Sigmoid colon (tissue), 7 donors: ENCODE results near the gene ZNF460. TPM values are rescaled to one million over a fixed set of nuclear protein-coding genes. Genes with fewer than 3 reads are reported as not detected.

ENCODE experiments used
- DNase-seq: peaks from one replicate; pipeline ENCODE4 v3.0.0-alpha.2; 2019
- H3K27ac ChIP-seq, 4 donors: fragments of 200-600 bp; sonication (generic); one replicate each; pipeline ENCODE4 v1.5.1; 2016 to 2019; ENCODE audit warnings: mild to moderate bottlenecking in 1 of 4
- H3K27me3 ChIP-seq, 3 donors: fragments of 200-600 bp; sonication (generic); one replicate each; pipeline ENCODE4 v1.5.1; 2019; ENCODE audit warnings: mild to moderate bottlenecking in 1 of 3
- H3K36me3 ChIP-seq, 4 donors: fragments of 200-600 bp; sonication (generic); one replicate each; pipeline ENCODE4 v1.5.1; 2016 to 2019
- H3K4me1 ChIP-seq, 4 donors: fragments of 200-600 bp; sonication (generic); one replicate each; pipeline ENCODE4 v1.5.1; 2017 to 2019
- H3K4me3 ChIP-seq, 4 donors: fragments of 200-600 bp; sonication (generic); one replicate each; pipeline ENCODE4 v1.5.1; 2017 to 2019; ENCODE audit warnings: mild to moderate bottlenecking in 2 of 4, moderate library complexity in 1 of 4
- H3K9me3 ChIP-seq, 4 donors: fragments of 200-600 bp in 3 of 4; sonication (generic) in 3 of 4; one replicate each; pipeline versions ENCODE4 v1.5.1 to v1.6.1; 2013 to 2019
- CTCF ChIP-seq, 4 experiments: fragments of 450-650 bp in 3 of 4; fragments of 200-600 bp in 1 of 4; IDR thresholded peaks; one replicate each; pipeline ENCODE4 v1.5.1; 2016 to 2019; ENCODE audit warnings: antibody characterized with exemption in 4 of 4, mild to moderate bottlenecking in 3 of 4, moderate library complexity in 2 of 4
- EP300 ChIP-seq, 4 donors: sonication (generic); formaldehyde crosslinking; IDR thresholded peaks; one replicate each; pipeline ENCODE4 v1.6.1; 2017; ENCODE audit warnings: antibody characterized with exemption in 4 of 4
- POLR2A ChIP-seq, 2 donors: fragments of 450-650 bp; IDR thresholded peaks; one replicate each; pipeline ENCODE4 v1.6.1; 2016; ENCODE audit warnings: antibody characterized with exemption in 2 of 2, mild to moderate bottlenecking in 2 of 2, moderate library complexity in 2 of 2
- POLR2AphosphoS5 ChIP-seq, 4 donors: sonication (generic); formaldehyde crosslinking; IDR thresholded peaks; one replicate each; pipeline ENCODE4 v1.6.1; 2017; ENCODE audit warnings: antibody characterized with exemption in 4 of 4
- WGBS, 2 donors: extraction: QIAGEN DNeasy Blood & Tissue Kit; methylation state at CpG; one replicate each; pipeline ENCODE4 v1.1.7; 2013; 5-methylcytosine and 5-hydroxymethylcytosine counted together
- intact Hi-C: fragments of 100-400 bp; cut with DNase I; formaldehyde crosslinking; loops from one replicate; pipeline ENCODE4 v1.15.1; 2023
- polyA plus RNA-seq, 3 donors: library from polyadenylated mRNA; stranded (reverse); fragments of 200-250 nt; gene quantifications; one replicate each; pipeline ENCODE4 v1.2.3, GENCODE V29; 2013
- total RNA-seq, 4 donors: library from RNA; depleted of rRNA; stranded (reverse); fragments of >200 nt; gene quantifications; one replicate each; pipeline ENCODE4 v1.1.0, GENCODE V29; 2016
- donor health status: healthy with polysubstance abuse.
- donor health status: Bipolar disorder and iron deficiency.
- donor health status: healthy.

Gene ZNF460
- total and polyA plus RNA-seq, 7 donors, result 0.69 to 95.2 (median 48.8) TPM; not detected in 1

- Histone ChIP-seq H3K27me3 (no peaks in the 10 kb centered on the region), H3K9me3 (peaks cover 0 to 3% (median under 1%) of the 10 kb centered on the region in 4 donors), H3K4me1 (peaks cover 0 to 24% (median 15%) of the 10 kb centered on the region in 4 donors), H3K27ac (peak overlapping the region; percentile 83 to 92 (median 85)), H3K4me3 (peak overlapping the region; percentile 64 to 94 (median 68)), H3K36me3 (peaks cover 11 to 20% (median 16%) of the 10 kb centered on the region in 4 donors)
- TF ChIP-seq POLR2AphosphoS5 (IDR thresholded peaks at IDR 0.05), result no peak
- no peak for TF ChIP-seq CTCF (IDR thresholded peaks at IDR 0.05)
- no peak for TF ChIP-seq EP300 (IDR thresholded peaks at IDR 0.05)
- no peak for TF ChIP-seq POLR2A (IDR thresholded peaks at IDR 0.05)
- intact Hi-C loops, result loop anchor here (2.0 to 5.0 kb wide), 2 partner anchors 39 to 42 kb away; partner anchors contain the start of genes TRAPPC2B, ZNF460 and ZNF547
- WGBS, 2 donors, result 0% methylated on average over 1 of the region's 1 CpG
- no peak for DNase-seq
Measured at GRCh38 chr19:57319869-57320179, 39.5 kb downstream of the ZNF460 start.

- Histone ChIP-seq H3K27me3 (no peaks in the 10 kb centered on the region), H3K27ac (peak within 1 kb of the TSS; percentile 83 to 92 (median 85)), H3K9me3 (peaks cover 0 to 7% (median 2%) of the 10 kb centered on the region in 4 donors), H3K4me3 (peak within 1 kb of the TSS; percentile 64 to 94 (median 68)), H3K4me1 (peaks cover 0 to 24% (median 15%) of the 10 kb centered on the region in 4 donors), H3K36me3 (peaks cover 11 to 26% (median 22%) of the 10 kb centered on the region in 4 donors)
- intact Hi-C loops, result loop anchor here (2.0 to 5.0 kb wide), 2 partner anchors 40 to 42 kb away; partner anchors contain the start of genes TRAPPC2B, ZNF460 and ZNF547
- peak; percentile 98 for DNase-seq
- WGBS, 2 donors, result 1 to 2% methylated on average over 71 of the region's 71 CpGs
- TF ChIP-seq POLR2A (IDR thresholded peaks at IDR 0.05) (peak; percentile 44 to 65), POLR2AphosphoS5 (IDR thresholded peaks at IDR 0.05) (peak; percentile 73 to 92 (median 90)), CTCF (IDR thresholded peaks at IDR 0.05) (no peak), EP300 (IDR thresholded peaks at IDR 0.05) (no peak)
Measured at GRCh38 chr19:57320180-57321084, 40.1 kb downstream of the ZNF460 start, which contains the start of gene ZNF543. TSS of gene ZNF543 (plus strand) at chr19:57320472. CDS start at chr19:57320854, 382 bp downstream.

- Histone ChIP-seq H3K27ac (peak overlapping the region; percentile 83 to 92 (median 85)), H3K27me3 (no peaks in the 10 kb centered on the region), H3K4me1 (peaks cover 0 to 24% (median 15%) of the 10 kb centered on the region in 4 donors), H3K36me3 (peaks cover 11 to 33% (median 28%) of the 10 kb centered on the region in 4 donors), H3K4me3 (peak overlapping the region; percentile 64 to 94 (median 68)), H3K9me3 (peaks cover 0 to 8% (median 4%) of the 10 kb centered on the region in 4 donors)
- 41 to 53% methylated on average over 8 of the region's 8 CpGs for WGBS, 2 donors
- no peak for DNase-seq
- intact Hi-C loops, result loop anchor here (2.0 to 5.0 kb wide), 2 partner anchors 40 to 41 kb away; partner anchors contain the start of genes TRAPPC2B, ZNF460 and ZNF547
- TF ChIP-seq CTCF (IDR thresholded peaks at IDR 0.05) (no peak), EP300 (IDR thresholded peaks at IDR 0.05) (no peak)
Measured at GRCh38 chr19:57321116-57321515, 40.8 kb downstream of the ZNF460 start.

- H3K27ac ChIP-seq, result peak overlapping the region in 1 of 4 donors; percentile 92
- H3K4me3 ChIP-seq, result peak overlapping the region in 2 of 4 donors; percentile 69 to 94
Measured at GRCh38 chr19:57321751-57322150, 41.5 kb downstream of the ZNF460 start.

More at GRCh38 chr19:57321751-57322150, 41.5 kb downstream of the ZNF460 start:
- TF ChIP-seq CTCF (IDR thresholded peaks at IDR 0.05) (no peak), EP300 (IDR thresholded peaks at IDR 0.05) (no peak), POLR2AphosphoS5 (IDR thresholded peaks at IDR 0.05) (no peak), POLR2A (IDR thresholded peaks at IDR 0.05) (no peak)
- H3K9me3 ChIP-seq, result peaks cover 3 to 8% (median 5%) of the 10 kb centered on the region in 4 donors
- DNase-seq, result no peak
- H3K27me3 ChIP-seq, result no peaks in the 10 kb centered on the region
- WGBS, 2 donors, result 61 to 89% methylated on average over 3 of the region's 3 CpGs
- H3K4me1 ChIP-seq, result peaks cover 0 to 24% (median 15%) of the 10 kb centered on the region in 4 donors
- intact Hi-C loops, result loop anchor here (2.0 to 5.0 kb wide), 2 partner anchors 41 kb away; partner anchors contain the start of genes TRAPPC2B, ZNF460 and ZNF547
- H3K36me3 ChIP-seq, result peaks cover 17 to 39% (median 35%) of the 10 kb centered on the region in 4 donors
